PC-3 (cell line): ENCODE data around the gene PTPRN2. TPM values are rescaled to one million over a fixed set of nuclear protein-coding genes. Genes with fewer than 3 reads are reported as not detected.

Experiments
- ATAC-seq: fragments of 200-7000 bp; cut with Tn5 transposase; 2 replicates; pipeline ENCODE4 v1.9.1; 2020; ENCODE audit warnings: mild to moderate bottlenecking, moderate library complexity
- BruUV-seq: library from RNA; stranded (reverse); fragments of 400-500 nt; replicated peaks from 2 replicates; lab custom pipeline; 2021; lab: Mats Ljungman, UMichigan
- CTCF ChIA-PET: fragments of 300-600 bp; sonication (Branson Sonifier 250); formaldehyde crosslinking; loops from one replicate; lab custom pipeline; 2022; ENCODE audit warnings: antibody characterized with exemption; lab: Charles Lee
- POLR2A ChIA-PET: fragments of 300-600 bp; sonication (Branson Sonifier 250); formaldehyde crosslinking; loops from one replicate; lab custom pipeline; 2022; ENCODE audit warnings: antibody characterized with exemption; ENCODE audit not compliant: unreplicated experiment; lab: Charles Lee
- DNase-seq: peaks from one replicate; pipeline ENCODE4 v3.0.0-alpha.2; 2015
- H2AFZ ChIP-seq: fragments of 300-600 bp; sonication (generic); 2 replicates; pipeline ENCODE4 v1.6.0; 2016; ENCODE audit warnings: antibody characterized with exemption, low read length
- H3F3A ChIP-seq: fragments of 300-600 bp; sonication (generic); one replicate; pipeline ENCODE4 v1.6.0; 2017; ENCODE audit warnings: antibody characterized with exemption, low read length, control low read depth, mild to moderate bottlenecking; ENCODE audit not compliant: unreplicated experiment
- H3K27ac ChIP-seq: fragments of 300-600 bp; sonication (generic); 2 replicates; pipeline ENCODE4 v1.5.1; 2016; ENCODE audit warnings: mild to moderate bottlenecking, low read length
- H3K27me3 ChIP-seq: fragments of 300-600 bp; sonication (generic); 2 replicates; pipeline ENCODE4 v1.6.1; 2016; ENCODE audit warnings: low read length, mixed read lengths
- H3K36me3 ChIP-seq: fragments of 300-600 bp; sonication (generic); 2 replicates; pipeline ENCODE4 v1.6.1; 2016; ENCODE audit warnings: low read depth, mixed run types, low read length, mixed read lengths
- H3K4me1 ChIP-seq: fragments of 300-600 bp; sonication (generic); 2 replicates; pipeline ENCODE4 v1.5.1; 2016; ENCODE audit warnings: low read length; ENCODE audit not compliant: insufficient read depth
- H3K4me2 ChIP-seq: fragments of 300-600 bp; sonication (generic); 2 replicates; pipeline ENCODE4 v1.6.0; 2016; ENCODE audit warnings: low read length
- H3K4me3 ChIP-seq: fragments of 300-600 bp; sonication (generic); 2 replicates; pipeline ENCODE4 v1.5.1; 2016; ENCODE audit warnings: mild to moderate bottlenecking, low read length, mixed read lengths
- H3K79me2 ChIP-seq: fragments of 300-600 bp; sonication (generic); 2 replicates; pipeline ENCODE4 v1.6.1; 2017; ENCODE audit warnings: low read length, mixed read lengths
- H3K9ac ChIP-seq: fragments of 300-600 bp; sonication (generic); 2 replicates; pipeline ENCODE4 v1.6.0; 2016; ENCODE audit warnings: mild to moderate bottlenecking, low read length
- H3K9me2 ChIP-seq: fragments of 300-600 bp; sonication (generic); replicated peaks from 2 replicates; pipeline ENCODE4 v1.6.1; 2016; ENCODE audit warnings: mixed run types, low read length, mixed read lengths
- H3K9me3 ChIP-seq: fragments of 300-600 bp; sonication (generic); 2 replicates; pipeline ENCODE4 v1.6.1; 2016; ENCODE audit warnings: low read length, mixed read lengths
- H4K20me1 ChIP-seq: fragments of 300-600 bp; sonication (generic); 2 replicates; pipeline ENCODE4 v1.6.1; 2016; ENCODE audit warnings: low read length, mixed read lengths
- EZH2 ChIP-seq: fragments of 300-600 bp; sonication (generic); IDR thresholded peaks from one replicate; pipeline ENCODE4 v1.6.1; 2017; ENCODE audit warnings: antibody characterized with exemption, mild to moderate bottlenecking, low read length; ENCODE audit not compliant: unreplicated experiment
- EZH2phosphoT487 ChIP-seq: fragments of 300-600 bp; sonication (generic); IDR thresholded peaks from 2 replicates; pipeline ENCODE4 v1.6.1; 2018; ENCODE audit warnings: mild to moderate bottlenecking, antibody characterized with exemption, low read length, borderline replicate concordance
- intact Hi-C: fragments of 100-400 bp; cut with micrococcal nuclease; formaldehyde crosslinking; loops from 2 replicates; pipeline ENCODE4 v1.9.0; 2023
- total RNA-seq: library from RNA; depleted of rRNA; stranded (reverse); fragments of >200 nt; gene quantifications from 2 replicates; pipeline ENCODE4 v1.2.3, GENCODE V29; 2014
- TF ChIP-seq, protein P1 (sequence below): fragments of 300-600 bp; sonication (generic); conservative IDR thresholded peaks from 2 replicates; pipeline ENCODE4 v1.5.1; 2017; ENCODE audit warnings: antibody characterized with exemption, low read depth, mild to moderate bottlenecking, low read length

The PTPRN2 gene
- total RNA-seq, 1 experiment from 2014 or later, result 3.2 TPM

DNA sequence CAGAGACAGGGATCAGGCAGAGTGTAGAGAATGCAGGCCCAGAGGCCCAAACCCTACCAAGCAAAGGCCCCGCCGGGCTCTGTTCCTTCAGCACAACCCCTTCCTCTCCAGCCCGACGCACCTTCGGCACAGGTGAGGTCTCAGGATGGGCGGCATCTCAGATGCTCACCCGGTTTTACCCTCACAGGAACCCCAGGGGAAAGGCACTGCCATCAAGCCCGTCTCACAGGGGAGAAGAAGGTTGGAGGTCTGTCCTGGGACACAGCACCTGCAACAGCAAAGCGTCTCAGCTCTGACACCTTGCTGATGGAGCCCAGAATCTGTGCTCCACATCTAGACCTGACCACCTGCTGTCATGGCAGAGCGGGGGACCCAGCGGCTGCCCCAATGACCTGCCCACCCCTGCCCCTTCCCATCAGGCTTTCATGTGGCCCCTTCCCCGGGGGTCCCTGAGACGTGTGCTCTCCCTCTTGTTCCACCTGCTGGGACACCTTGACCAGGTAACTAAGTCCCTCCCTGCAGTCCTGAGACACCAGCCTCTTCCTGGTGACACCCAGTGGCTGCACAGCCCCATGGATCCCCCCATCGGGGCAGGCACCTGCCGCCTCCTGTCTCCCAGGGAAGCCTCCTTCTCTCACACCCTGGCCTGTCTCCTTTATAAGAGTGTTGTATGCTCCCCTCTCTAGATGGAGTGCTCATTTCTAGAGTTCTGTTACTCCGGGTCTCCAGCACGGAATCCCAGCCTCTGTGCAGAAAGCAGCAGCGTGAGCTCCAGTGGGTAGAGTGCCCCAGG is 935.3 kb downstream of the PTPRN2 start:
- POLR2A ChIA-PET, result no interaction called here
- Histone ChIP-seq H3K9me3 (no peaks in the 10 kb centered on the region), H3K4me2 (no peak overlapping the region), H3K4me3 (no peak overlapping the region), H3K9me2 (no peaks in the 10 kb centered on the region), H3K4me1 (no peaks in the 10 kb centered on the region), H3K36me3 (no peaks in the 10 kb centered on the region), H4K20me1 (no peaks in the 10 kb centered on the region), H3F3A (no peaks in the 10 kb centered on the region), H3K79me2 (no peaks in the 10 kb centered on the region), H3K27me3 (no peaks in the 10 kb centered on the region), H3K27ac (no peak overlapping the region), H3K9ac (no peak overlapping the region), H2AFZ (no peak overlapping the region)
- ATAC-seq (no peak), DNase-seq (no peak)
- TF ChIP-seq EZH2, result no peak
- TF ChIP-seq, protein P1, sequence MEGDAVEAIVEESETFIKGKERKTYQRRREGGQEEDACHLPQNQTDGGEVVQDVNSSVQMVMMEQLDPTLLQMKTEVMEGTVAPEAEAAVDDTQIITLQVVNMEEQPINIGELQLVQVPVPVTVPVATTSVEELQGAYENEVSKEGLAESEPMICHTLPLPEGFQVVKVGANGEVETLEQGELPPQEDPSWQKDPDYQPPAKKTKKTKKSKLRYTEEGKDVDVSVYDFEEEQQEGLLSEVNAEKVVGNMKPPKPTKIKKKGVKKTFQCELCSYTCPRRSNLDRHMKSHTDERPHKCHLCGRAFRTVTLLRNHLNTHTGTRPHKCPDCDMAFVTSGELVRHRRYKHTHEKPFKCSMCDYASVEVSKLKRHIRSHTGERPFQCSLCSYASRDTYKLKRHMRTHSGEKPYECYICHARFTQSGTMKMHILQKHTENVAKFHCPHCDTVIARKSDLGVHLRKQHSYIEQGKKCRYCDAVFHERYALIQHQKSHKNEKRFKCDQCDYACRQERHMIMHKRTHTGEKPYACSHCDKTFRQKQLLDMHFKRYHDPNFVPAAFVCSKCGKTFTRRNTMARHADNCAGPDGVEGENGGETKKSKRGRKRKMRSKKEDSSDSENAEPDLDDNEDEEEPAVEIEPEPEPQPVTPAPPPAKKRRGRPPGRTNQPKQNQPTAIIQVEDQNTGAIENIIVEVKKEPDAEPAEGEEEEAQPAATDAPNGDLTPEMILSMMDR, result no peak
- no peak for TF ChIP-seq EZH2phosphoT487
- intact Hi-C loops, result no loop called here
- CTCF ChIA-PET, result no interaction called here
- BruUV-seq, result no TSS peak

DNA sequence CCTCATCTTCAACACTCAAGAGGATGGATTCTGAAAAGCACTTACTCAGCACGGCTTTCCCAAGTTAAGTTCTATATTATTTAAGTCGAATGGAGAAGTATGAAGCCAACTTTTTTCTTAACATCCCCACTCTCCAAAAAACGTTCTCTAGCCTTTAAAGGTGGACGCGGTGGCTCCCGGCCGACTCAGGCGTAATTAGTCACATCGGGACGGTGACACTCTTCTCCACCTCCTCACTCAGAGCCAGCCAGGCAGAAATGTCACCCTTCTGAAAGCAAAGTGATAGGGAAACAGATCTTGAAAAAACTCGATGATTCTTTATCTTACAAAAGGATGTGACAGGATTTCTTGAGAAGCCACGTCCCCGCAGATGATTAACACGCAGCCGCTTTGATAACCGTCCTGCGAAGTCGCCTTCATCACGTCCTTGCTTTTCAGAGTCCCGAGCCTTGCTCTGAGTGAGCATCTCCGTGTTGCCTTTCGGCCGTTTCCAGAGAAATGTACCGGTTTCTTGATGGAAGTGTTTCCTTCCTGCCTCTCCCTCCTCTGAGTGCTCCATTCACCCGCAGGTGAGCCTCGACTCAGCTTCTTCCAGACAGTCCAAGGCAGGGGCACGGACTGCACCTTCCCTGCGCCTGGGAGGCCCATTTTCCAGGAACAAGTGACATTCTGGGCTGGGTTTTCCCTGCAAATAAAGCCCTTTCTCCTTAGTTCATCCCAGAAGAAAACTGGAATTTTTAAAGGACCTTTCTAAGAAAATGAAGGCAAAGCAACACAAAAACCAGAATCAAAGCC is 936.1 kb downstream of the PTPRN2 start:
- ATAC-seq (no peak), DNase-seq (no peak)
- Histone ChIP-seq H3K4me1 (no peaks in the 10 kb centered on the region), H3K9me3 (no peaks in the 10 kb centered on the region), H3F3A (no peaks in the 10 kb centered on the region), H3K27ac (no peak overlapping the region), H3K79me2 (no peaks in the 10 kb centered on the region), H3K4me3 (no peak overlapping the region), H3K27me3 (no peaks in the 10 kb centered on the region), H3K36me3 (no peaks in the 10 kb centered on the region), H3K4me2 (no peak overlapping the region), H2AFZ (no peak overlapping the region), H4K20me1 (no peaks in the 10 kb centered on the region), H3K9me2 (no peaks in the 10 kb centered on the region), H3K9ac (no peak overlapping the region)
- POLR2A ChIA-PET, result no interaction called here
- intact Hi-C loops, result no loop called here
- BruUV-seq, result no TSS peak
- CTCF ChIA-PET, result no interaction called here
- TF ChIP-seq EZH2, result no peak
- TF ChIP-seq EZH2phosphoT487, result no peak
- TF ChIP-seq, protein P1, result no peak

GRCh38 chr7:157650801-157651200 is 936.8 kb downstream of the PTPRN2 start:
- DNase-seq (no peak), ATAC-seq (no peak)
- Histone ChIP-seq H3K9me3 (no peaks in the 10 kb centered on the region), H3K4me3 (no peak overlapping the region), H2AFZ (no peak overlapping the region), H3F3A (no peaks in the 10 kb centered on the region), H3K27ac (no peak overlapping the region), H3K27me3 (no peaks in the 10 kb centered on the region), H3K4me1 (no peaks in the 10 kb centered on the region), H3K9me2 (no peaks in the 10 kb centered on the region), H3K4me2 (no peak overlapping the region), H3K79me2 (no peaks in the 10 kb centered on the region), H3K9ac (no peak overlapping the region), H3K36me3 (no peaks in the 10 kb centered on the region), H4K20me1 (no peaks in the 10 kb centered on the region)
- ChIA-PET POLR2A (no interaction called here), CTCF (no interaction called here)
- BruUV-seq, result TSS peak; percentile 7
- intact Hi-C loops, result no loop called here
- TF ChIP-seq EZH2phosphoT487 (no peak), EZH2 (no peak)
- TF ChIP-seq, protein P1, result no peak
